Muscle layer of duodenum (tissue), 2 donors: ENCODE measurements around the gene CREG2.

ENCODE experiments used
- H3K27ac ChIP-seq: one replicate; pipeline ENCODE4 v1.7.0; 2013; ENCODE audit warnings: mild to moderate bottlenecking, low read length
- H3K27me3 ChIP-seq: one replicate; pipeline ENCODE4 v1.7.0; 2013; ENCODE audit warnings: low read depth, mild to moderate bottlenecking, control low read depth, low read length
- H3K36me3 ChIP-seq, 2 donors: one replicate each; pipeline ENCODE4 v1.7.0; 2013; ENCODE audit warnings: low read length in 2 of 2, control low read depth in 1 of 2, mild to moderate bottlenecking in 1 of 2; ENCODE audit not compliant: insufficient read depth in 2 of 2, control insufficient read depth in 1 of 2
- H3K4me1 ChIP-seq, 2 donors: one replicate each; pipeline ENCODE4 v1.7.0; 2013; ENCODE audit warnings: low read length in 2 of 2, mild to moderate bottlenecking in 2 of 2, control low read depth in 1 of 2, moderate library complexity in 1 of 2; ENCODE audit not compliant: insufficient read depth in 2 of 2, control insufficient read depth in 1 of 2
- H3K4me3 ChIP-seq, 2 donors: one replicate each; pipeline ENCODE4 v1.7.0; 2013; ENCODE audit warnings: low read length in 2 of 2, low read depth in 1 of 2, mild to moderate bottlenecking in 1 of 2
- H3K9me3 ChIP-seq, 2 donors: one replicate each; pipeline ENCODE4 v1.7.0; 2013; ENCODE audit warnings: low read length in 2 of 2, control low read depth in 1 of 2, mild to moderate bottlenecking in 1 of 2; ENCODE audit not compliant: control insufficient read depth in 1 of 2
- donor health status: healthy.

Gene CREG2

DNA sequence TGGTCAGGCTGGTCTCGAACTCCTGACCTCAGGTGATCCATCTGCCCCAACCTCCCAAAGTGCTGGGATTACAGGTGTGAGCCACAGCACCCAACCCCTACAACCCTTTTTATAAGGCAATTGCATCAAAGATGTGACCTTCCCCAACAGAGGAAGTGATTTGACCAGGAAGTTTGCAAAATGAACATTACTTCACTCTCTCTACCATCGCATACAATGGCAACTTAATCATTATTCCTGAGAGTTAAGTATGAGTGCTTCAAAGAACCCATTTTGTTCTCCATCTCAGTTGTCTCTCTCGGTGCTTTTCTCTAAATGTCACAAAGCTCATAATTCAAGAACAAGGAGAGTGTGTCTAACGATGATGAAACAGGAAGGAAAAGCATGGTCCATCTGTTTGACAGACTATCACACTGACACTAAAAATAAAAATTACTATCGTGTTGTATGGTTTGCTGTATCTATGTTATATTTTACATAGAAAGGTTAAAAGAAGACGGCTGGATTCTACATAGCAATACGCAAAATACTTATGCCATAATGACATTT is 18.1 kb upstream of the CREG2 start:
- Histone ChIP-seq H3K36me3 (no peaks in the 10 kb centered on the region), H3K4me3 (no peak overlapping the region), H3K27ac (no peak overlapping the region), H3K4me1 (no peaks in the 10 kb centered on the region), H3K9me3 (no peaks in the 10 kb centered on the region), H3K27me3 (no peaks in the 10 kb centered on the region)

DNA sequence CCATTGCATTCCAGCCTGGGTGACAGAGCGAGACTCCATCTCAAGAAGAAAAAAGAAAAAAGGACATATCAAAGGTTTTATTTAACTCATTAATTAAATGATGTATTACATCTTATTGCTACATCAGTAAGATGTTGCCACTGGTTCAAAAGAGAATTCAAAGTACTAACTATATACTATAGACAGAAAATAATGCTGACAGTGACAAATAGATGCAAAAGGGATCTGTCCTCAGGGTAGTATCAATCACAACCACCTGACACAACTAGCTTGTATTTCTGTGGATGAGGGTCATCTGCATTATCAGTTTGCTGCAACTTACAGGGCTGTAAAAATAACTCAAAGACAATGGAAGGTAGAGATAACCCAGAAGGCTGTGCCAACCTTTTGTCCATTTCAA is 16.4 kb upstream of the CREG2 start:
- no peaks in the 10 kb centered on the region for H3K4me1 ChIP-seq
- no peak overlapping the region for H3K4me3 ChIP-seq
- no peaks in the 10 kb centered on the region for H3K9me3 ChIP-seq
- no peak overlapping the region for H3K27ac ChIP-seq
- H3K36me3 ChIP-seq, result no peaks in the 10 kb centered on the region
- H3K27me3 ChIP-seq, result no peaks in the 10 kb centered on the region

DNA sequence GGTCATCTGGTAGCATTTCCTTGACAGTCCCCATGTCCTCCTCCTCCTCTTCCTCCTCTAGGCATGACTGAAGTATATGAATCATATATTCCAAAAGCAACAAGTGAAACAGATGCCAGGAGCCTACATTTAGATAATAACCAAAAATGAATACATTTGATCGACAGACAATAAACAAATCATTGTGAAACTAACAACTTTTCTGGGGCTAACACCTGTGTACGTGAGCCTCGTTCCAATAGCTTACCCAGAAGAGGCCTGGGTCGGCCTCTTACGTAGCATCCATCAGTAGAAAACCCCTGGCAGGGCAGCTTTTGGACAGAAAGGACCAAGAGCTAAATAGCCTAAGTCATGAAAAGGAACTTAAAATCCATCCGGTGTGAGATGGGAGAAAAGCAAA is 15.3 kb upstream of the CREG2 start:
- Histone ChIP-seq H3K36me3 (no peaks in the 10 kb centered on the region), H3K4me3 (no peak overlapping the region), H3K27me3 (no peaks in the 10 kb centered on the region), H3K9me3 (no peaks in the 10 kb centered on the region), H3K4me1 (no peaks in the 10 kb centered on the region), H3K27ac (no peak overlapping the region)

DNA sequence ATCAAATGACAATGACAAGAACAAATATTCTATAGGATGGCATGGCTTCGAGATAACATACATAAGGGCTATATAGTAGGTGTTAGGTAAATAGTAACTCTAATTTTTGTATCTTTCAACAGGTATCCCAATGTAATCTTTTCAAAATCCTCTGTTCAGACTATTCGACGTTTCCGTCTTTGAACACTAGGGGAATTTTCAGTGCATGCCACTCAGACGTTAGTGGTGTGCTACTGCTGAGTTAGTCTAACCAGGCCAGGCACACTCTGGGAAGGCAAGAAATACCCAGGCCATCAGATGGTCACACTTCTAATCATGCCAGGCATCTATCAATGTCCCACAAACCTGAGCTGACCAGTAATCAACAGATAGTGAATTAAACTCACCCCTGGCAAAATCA is 14.6 kb upstream of the CREG2 start:
- H3K36me3 ChIP-seq, result no peaks in the 10 kb centered on the region
- H3K9me3 ChIP-seq, result no peaks in the 10 kb centered on the region
- no peak overlapping the region for H3K27ac ChIP-seq
- H3K4me1 ChIP-seq, result no peaks in the 10 kb centered on the region
- no peak overlapping the region for H3K4me3 ChIP-seq
- no peaks in the 10 kb centered on the region for H3K27me3 ChIP-seq

DNA sequence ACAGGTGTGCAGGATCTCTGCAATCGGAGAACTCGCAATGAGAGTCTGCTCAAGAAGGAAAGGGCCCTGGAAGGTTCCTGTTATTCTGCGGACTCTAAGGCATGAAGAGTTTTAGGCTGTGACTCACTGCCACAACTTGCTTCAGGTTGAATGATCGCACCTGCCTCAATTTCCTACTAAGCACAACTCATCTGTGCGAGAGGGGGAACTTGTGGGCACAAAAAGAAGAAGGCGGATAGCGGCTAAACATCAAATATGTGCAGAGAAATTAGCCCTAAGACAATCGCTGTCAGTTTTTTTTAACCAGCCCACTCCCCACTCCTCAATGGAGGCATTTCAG is 14.0 kb upstream of the CREG2 start:
- Histone ChIP-seq H3K4me1 (no peaks in the 10 kb centered on the region), H3K27ac (no peak overlapping the region), H3K4me3 (no peak overlapping the region), H3K36me3 (no peaks in the 10 kb centered on the region), H3K9me3 (no peaks in the 10 kb centered on the region), H3K27me3 (no peaks in the 10 kb centered on the region)

DNA sequence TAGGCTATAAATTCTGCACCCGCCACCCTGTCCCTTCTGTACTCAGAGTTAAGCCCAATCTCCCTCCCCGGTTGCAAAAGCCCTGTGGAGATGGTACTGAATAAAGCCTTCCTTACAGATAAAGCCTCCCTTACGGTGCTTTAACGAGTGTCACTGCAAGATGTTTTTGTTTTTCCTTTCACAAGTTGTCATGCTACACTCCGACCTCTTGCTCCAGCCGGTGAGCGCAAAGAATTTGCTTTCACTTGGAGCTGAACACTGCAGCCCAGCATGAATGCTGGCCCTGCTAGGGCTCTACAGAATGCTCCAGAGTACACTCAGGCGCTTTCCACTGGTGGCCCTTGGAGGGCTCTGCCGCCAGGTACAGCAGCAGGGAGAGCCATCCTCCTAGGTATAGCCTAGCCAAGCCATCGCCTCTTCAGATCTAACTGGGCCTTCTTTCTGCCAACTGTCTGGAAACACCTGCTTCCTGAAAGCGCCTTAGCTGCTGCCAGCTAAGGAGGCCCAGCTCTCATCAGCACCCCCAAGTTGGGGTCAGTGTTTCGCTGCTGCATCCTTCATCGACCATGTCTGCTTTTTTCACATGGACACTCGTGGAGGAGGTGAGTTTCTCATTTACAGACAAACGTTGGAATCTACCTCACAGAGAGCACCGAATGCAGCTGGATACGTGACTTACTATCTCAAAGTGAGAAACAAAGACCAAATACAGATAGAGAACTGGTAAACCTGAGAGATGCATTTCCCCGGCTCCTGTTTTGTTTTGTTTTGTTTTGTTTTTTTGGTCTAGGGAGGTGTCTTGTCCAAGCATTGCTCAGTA is 13.4 kb upstream of the CREG2 start:
- H3K27me3 ChIP-seq, result no peaks in the 10 kb centered on the region
- no peaks in the 10 kb centered on the region for H3K9me3 ChIP-seq
- H3K27ac ChIP-seq, result no peak overlapping the region
- H3K36me3 ChIP-seq, result no peaks in the 10 kb centered on the region
- no peak overlapping the region for H3K4me3 ChIP-seq
- H3K4me1 ChIP-seq, result no peaks in the 10 kb centered on the region

DNA sequence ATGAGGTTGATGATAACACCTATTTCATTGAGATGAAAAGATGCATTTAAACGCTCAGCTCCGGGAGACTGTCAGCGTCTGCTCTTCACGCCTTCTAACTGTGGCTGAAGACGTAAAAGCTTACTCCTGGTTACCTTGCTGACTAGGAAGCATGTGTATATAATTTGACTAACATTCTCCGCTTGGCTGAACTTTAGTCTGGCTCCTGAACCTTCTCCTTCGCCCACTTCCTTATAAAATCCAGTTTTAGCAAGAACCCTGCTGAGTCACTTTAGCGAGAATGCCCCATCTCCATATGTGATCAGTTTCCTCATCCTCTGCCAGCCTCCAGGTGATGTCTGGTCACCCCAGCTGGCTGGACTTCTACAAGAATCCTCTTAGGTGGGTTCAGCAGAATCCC is 12.7 kb upstream of the CREG2 start:
- H3K27me3 ChIP-seq, result no peaks in the 10 kb centered on the region
- H3K4me3 ChIP-seq, result no peak overlapping the region
- no peaks in the 10 kb centered on the region for H3K4me1 ChIP-seq
- no peaks in the 10 kb centered on the region for H3K36me3 ChIP-seq
- no peaks in the 10 kb centered on the region for H3K9me3 ChIP-seq
- no peak overlapping the region for H3K27ac ChIP-seq

DNA sequence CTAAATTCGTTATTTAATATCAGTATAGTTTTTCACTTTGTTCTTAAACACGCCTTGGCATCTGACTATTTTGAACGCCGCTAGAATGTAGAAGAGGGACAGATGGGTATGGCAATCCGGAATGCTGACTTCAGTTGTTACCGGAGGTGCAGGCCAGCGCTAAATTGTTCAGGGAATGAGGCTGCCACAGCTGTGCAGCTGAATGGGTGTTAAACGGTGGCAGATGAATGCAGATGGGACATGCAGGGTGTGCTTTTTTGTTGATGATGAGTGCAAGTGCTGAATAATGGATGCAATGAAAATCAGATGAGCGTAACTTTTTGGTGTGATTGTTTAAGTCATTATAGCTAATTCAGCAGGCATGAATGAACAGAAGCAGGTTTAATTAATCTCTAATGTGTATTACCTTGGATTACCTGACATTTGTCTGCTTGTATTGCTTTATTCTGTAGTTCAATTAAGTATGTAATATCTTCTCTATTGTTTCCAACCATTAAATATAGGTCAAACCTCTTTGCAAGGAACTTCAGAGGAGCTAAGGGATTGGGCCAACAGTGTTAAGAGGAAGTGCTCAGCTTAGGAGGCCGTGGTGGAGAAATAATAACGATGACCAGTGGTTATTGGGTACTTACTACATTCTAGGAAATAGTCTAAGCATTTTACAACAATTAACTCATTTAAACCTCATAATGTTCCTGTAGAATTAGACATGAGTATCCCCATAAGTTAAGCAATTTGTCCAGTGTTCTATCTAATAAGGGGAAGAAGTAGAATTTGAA is 11.9 kb upstream of the CREG2 start:
- no peaks in the 10 kb centered on the region for H3K27me3 ChIP-seq

DNA sequence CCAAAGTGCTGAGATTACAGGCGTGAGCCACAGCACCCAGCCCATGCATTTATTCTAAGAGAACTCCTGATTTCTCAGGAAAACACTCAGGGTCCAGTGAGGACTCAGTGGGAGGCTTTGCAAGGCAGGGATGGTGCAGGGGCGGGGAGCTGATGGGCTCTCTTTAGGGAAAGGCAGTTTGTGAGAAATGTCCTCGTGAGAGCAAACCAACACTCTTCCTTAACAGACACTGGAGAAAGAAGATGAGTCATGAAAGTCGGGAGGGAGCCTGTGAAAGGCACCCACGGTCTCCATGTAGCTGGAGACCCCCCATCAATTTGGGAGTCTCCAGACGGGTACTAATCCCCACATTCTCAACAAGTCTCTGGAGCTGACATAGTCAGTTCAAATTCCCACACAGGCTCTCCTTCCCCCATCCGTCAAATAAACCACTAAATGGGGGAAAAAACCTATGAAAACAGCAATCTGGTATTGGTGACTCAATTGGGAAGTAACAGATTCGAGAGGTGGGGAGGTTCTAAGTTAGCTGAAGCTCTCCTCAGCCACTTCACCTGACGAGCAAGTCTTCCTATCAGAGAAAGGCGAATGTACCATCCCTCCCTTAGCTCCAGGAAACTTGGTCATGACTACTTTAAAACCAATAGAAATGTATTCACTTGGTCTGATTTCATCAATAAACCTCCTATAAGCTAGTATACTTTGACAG is 11.0 kb upstream of the CREG2 start:
- no peaks in the 10 kb centered on the region for H3K27me3 ChIP-seq
- H3K36me3 ChIP-seq, result no peaks in the 10 kb centered on the region
- H3K4me3 ChIP-seq, result no peak overlapping the region
- no peak overlapping the region for H3K27ac ChIP-seq
- no peaks in the 10 kb centered on the region for H3K9me3 ChIP-seq
- H3K4me1 ChIP-seq, result no peaks in the 10 kb centered on the region

More for the DNA sequence above, 11.9 kb upstream of the CREG2 start:
- no peaks in the 10 kb centered on the region for H3K36me3 ChIP-seq
- no peaks in the 10 kb centered on the region for H3K9me3 ChIP-seq
- H3K4me3 ChIP-seq, result no peak overlapping the region
- H3K4me1 ChIP-seq, result no peaks in the 10 kb centered on the region
- H3K27ac ChIP-seq, result no peak overlapping the region

DNA sequence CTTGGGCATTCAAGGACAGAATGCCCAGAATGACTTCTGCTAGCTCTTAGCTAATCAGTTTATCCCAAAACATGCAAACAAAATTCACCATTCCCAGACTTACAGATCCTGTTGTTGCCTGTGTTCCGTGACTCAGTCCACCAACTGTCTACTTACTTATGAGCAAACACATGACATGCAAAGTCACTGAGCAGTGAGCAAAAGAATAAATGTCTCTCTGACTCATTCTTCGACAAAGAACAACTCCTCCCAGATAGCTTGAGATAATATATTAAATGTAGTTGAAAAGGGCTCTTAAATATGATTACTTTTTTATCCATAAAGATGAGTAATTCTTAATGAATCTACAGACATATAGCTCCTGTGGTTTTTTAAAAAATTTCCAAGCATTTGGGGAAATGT is 9.0 kb upstream of the CREG2 start:
- Histone ChIP-seq H3K4me1 (no peaks in the 10 kb centered on the region), H3K4me3 (no peak overlapping the region), H3K27me3 (no peaks in the 10 kb centered on the region), H3K9me3 (no peaks in the 10 kb centered on the region), H3K36me3 (no peaks in the 10 kb centered on the region), H3K27ac (no peak overlapping the region)

DNA sequence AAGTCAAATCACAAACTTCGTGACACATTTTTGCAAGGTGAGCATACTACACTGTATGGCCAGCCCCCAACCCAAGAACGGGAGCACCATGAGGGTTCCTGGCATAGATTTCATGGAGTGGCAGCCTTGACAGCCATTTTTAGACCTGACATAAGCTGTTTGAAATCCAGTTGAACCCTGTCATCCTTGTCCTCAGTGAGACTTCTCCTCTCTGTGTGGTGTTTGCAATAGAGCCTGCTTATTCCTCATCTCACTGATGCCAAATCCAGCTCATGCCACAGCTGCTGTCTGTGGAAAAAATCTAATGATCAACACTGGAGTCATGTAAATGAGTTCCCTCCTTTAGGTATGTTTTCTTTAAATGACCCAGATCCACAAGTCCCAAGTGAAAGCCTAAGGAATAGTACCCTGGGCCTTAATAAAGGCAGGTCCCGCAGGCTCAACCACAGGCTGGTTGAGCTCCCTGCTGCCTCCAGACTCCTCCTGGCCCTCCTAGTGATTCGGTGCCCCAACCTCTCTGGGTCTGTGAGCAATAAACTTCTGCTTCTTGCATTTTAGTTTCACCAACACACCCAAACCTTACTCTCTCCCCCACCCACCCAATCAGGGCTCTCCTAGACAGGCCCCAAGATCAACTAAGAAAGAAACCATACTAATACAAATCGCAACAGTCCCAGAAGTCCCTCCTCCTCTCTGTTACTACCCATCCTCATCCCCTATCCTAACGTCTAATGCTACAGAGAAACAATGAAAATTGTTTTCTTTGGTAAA is 8.4 kb upstream of the CREG2 start:
- Histone ChIP-seq H3K36me3 (no peaks in the 10 kb centered on the region), H3K4me3 (no peak overlapping the region), H3K27me3 (no peaks in the 10 kb centered on the region), H3K9me3 (no peaks in the 10 kb centered on the region), H3K4me1 (no peaks in the 10 kb centered on the region), H3K27ac (no peak overlapping the region)
